ENCODE data around the gene EGR1. TPM values are rescaled to one million over a fixed set of nuclear protein-coding genes. Genes with fewer than 3 reads are reported as not detected.

The EGR1 gene
- total and polyA plus RNA-seq, 2 of the 4 experiments (the other 2 are of a cell fraction): 2.9 to 104 TPM

DNA sequence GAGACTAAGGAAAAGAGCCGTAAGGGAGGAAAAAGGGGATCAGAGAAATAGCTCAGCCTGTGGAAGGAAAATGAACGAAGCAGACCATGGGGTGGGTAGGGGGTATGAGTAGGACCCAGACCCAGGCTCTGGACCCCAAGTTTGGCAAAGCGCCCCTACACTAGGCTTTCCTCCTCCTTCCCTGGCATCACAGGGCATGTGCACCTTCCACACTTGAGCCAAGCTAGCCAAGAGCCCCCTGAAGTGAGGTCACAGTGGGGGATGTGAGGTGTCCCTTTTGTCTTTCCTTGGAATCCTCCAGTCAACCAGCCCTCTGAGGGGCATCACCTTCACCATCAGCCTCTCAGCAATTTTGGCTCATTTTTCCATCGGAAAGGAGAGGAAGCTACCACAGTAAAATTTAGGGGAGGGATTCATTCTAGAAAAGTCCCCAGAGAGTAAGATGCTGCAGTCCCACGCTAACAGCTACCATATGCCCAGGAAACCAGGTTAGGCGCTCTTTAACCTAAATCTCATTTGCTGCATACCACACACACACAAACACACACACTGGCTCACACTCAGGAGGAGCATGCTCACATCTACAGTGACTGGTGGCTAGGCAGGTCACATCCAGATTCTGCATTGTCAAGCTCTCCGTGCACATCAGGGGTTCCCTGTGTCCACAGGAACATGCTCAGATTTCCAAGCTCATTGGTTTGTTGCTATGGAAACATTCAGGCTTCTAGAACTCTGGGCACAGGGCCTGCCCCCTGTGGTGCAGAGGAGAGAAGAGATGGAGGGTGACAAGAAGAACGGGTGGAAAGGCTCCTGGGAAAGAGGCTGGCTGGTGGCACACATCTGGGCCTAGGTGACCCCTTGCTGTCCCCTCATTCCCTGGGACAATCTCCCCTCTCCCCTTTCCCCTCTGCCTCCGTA is 16.5 kb upstream of the EGR1 start:
- 100% methylated on average over 2 of the region's 9 CpGs; no CpG with 5 or more reads in 1 of the 2 experiments for WGBS, 2 experiments (ENCODE audit: extremely low coverage in 2 of 2, insufficient read length in 1 of 2)
- no peak overlapping the region for H2AFZ ChIP-seq (replicated peaks; ENCODE audit: low read length, poor library complexity)
- no peaks in the 10 kb centered on the region for H3K9me1 ChIP-seq (ENCODE audit: insufficient read depth, low read length)
- H3K36me3 ChIP-seq (ENCODE audit: control insufficient read depth, insufficient read depth, low read length): no peaks in the 10 kb centered on the region
- DNase-seq (peak; percentile 36), ATAC-seq (ENCODE audit: low read depth) (peak; percentile 24)
- H3K27ac ChIP-seq (ENCODE audit: insufficient read depth, low read length): no peak overlapping the region
- no peak overlapping the region for H4K91ac ChIP-seq (ENCODE audit: insufficient read depth, low read depth, low read length)
- dilution Hi-C loops (cut with HindIII; ENCODE audit: low sequenced_read_pairs, unreplicated experiment) (no loop called here), in situ Hi-C loops (cut with MboI; ENCODE audit: low sequenced_read_pairs) (no loop called here), intact Hi-C loops (cut with micrococcal nuclease) (no loop called here)
- H3K9me3 ChIP-seq (ENCODE audit: control insufficient read depth, insufficient read depth, low read length): no peaks in the 10 kb centered on the region
- H3K4ac ChIP-seq (ENCODE audit: low read depth, low read length): no peak overlapping the region
- no peak overlapping the region for H2BK5ac ChIP-seq (ENCODE audit: low read depth, low read length, poor library complexity, severe bottlenecking)
- H3K4me2 ChIP-seq (ENCODE audit: low read depth, low read length): no peak overlapping the region
- no peak overlapping the region for H2BK120ac ChIP-seq (ENCODE audit: low read depth, low read length)
- H2AK9ac ChIP-seq (replicated peaks; ENCODE audit: low read depth, low read length, poor library complexity): no peak overlapping the region
- no peaks in the 10 kb centered on the region for H4K20me1 ChIP-seq (ENCODE audit: insufficient read depth, low read length)
- peak overlapping the region; percentile 13; the same call in 1 of the 2 replicates for H2AK5ac ChIP-seq (ENCODE audit: low read depth, low read length)
- H2BK15ac ChIP-seq (ENCODE audit: low read depth, low read length): no peak overlapping the region
- no peak overlapping the region for H4K5ac ChIP-seq (ENCODE audit: low read depth, low read length)
- no peak overlapping the region for H3K18ac ChIP-seq (ENCODE audit: low read depth, low read length)
- H3K4me3 ChIP-seq (ENCODE audit: insufficient read depth, low read depth, low read length): no peak overlapping the region
- H4K8ac ChIP-seq (ENCODE audit: low read depth in 2 of 2, low read length in 2 of 2): no peak overlapping the region
- H3K79me1 ChIP-seq (ENCODE audit: low read depth in 1 of 2, low read length in 2 of 2): no peaks in the 10 kb centered on the region
- H3K27me3 ChIP-seq (ENCODE audit: control insufficient read depth, insufficient read depth, low read length): no peaks in the 10 kb centered on the region; the same call in 1 of the 2 replicates
- no peak overlapping the region for H3K9ac ChIP-seq (ENCODE audit: low read depth, low read length)
- H2BK20ac ChIP-seq (ENCODE audit: low read depth, low read length): no peak overlapping the region
- no peak overlapping the region for H3K14ac ChIP-seq (replicated peaks; ENCODE audit: low read depth, low read length)
- ChIA-PET CTCF (interaction anchor here (0.5 to 1.5 kb wide), 6 partner anchors 11 to 106 kb away, joined by 3 to 10 read pairs (median 3); partner anchors contain the start of gene EGR1), POLR2A (ENCODE audit: unreplicated experiment) (interaction anchor here (0.9 kb wide), 1 partner anchor 70 kb away, joined by 3 read pairs; no protein-coding TSS in a partner anchor)
- H3K23ac ChIP-seq (ENCODE audit: low read depth, low read length): no peak overlapping the region
- no peak overlapping the region for H3K56ac ChIP-seq (ENCODE audit: extremely low read depth, insufficient read depth, low read length)
- no peaks in the 10 kb centered on the region for H3K4me1 ChIP-seq (ENCODE audit: control insufficient read depth, insufficient read depth, low read length)
- BruUV-seq (replicated peaks): no TSS peak
- TF ChIP-seq, protein P1, sequence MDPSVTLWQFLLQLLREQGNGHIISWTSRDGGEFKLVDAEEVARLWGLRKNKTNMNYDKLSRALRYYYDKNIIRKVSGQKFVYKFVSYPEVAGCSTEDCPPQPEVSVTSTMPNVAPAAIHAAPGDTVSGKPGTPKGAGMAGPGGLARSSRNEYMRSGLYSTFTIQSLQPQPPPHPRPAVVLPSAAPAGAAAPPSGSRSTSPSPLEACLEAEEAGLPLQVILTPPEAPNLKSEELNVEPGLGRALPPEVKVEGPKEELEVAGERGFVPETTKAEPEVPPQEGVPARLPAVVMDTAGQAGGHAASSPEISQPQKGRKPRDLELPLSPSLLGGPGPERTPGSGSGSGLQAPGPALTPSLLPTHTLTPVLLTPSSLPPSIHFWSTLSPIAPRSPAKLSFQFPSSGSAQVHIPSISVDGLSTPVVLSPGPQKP (IDR thresholded peaks at IDR 0.05; ENCODE audit: borderline replicate concordance, low read depth, low read length): no peak
- TF ChIP-seq, protein P2, sequence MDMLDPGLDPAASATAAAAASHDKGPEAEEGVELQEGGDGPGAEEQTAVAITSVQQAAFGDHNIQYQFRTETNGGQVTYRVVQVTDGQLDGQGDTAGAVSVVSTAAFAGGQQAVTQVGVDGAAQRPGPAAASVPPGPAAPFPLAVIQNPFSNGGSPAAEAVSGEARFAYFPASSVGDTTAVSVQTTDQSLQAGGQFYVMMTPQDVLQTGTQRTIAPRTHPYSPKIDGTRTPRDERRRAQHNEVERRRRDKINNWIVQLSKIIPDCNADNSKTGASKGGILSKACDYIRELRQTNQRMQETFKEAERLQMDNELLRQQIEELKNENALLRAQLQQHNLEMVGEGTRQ (IDR thresholded peaks at IDR 0.05; ENCODE audit: low read depth, low read length): no peak
- no peak for TF ChIP-seq NFE2L2 (IDR thresholded peaks at IDR 0.05; ENCODE audit: low read depth, low read length)
- no peak for TF ChIP-seq CEBPB (IDR thresholded peaks at IDR 0.05; ENCODE audit: low read depth, low read length)
- no peak for TF ChIP-seq MAZ (IDR thresholded peaks at IDR 0.05; ENCODE audit: borderline replicate concordance, low read depth, low read length)
- TF ChIP-seq SMC3 (IDR thresholded peaks at IDR 0.05; ENCODE audit: low read depth, low read length): no peak
- no peak for TF ChIP-seq RAD21 (IDR thresholded peaks at IDR 0.05; ENCODE audit: low read length)
- TF ChIP-seq MAFK (IDR thresholded peaks at IDR 0.05; ENCODE audit: low read depth, low read length): no peak
- TF ChIP-seq, protein P3, sequence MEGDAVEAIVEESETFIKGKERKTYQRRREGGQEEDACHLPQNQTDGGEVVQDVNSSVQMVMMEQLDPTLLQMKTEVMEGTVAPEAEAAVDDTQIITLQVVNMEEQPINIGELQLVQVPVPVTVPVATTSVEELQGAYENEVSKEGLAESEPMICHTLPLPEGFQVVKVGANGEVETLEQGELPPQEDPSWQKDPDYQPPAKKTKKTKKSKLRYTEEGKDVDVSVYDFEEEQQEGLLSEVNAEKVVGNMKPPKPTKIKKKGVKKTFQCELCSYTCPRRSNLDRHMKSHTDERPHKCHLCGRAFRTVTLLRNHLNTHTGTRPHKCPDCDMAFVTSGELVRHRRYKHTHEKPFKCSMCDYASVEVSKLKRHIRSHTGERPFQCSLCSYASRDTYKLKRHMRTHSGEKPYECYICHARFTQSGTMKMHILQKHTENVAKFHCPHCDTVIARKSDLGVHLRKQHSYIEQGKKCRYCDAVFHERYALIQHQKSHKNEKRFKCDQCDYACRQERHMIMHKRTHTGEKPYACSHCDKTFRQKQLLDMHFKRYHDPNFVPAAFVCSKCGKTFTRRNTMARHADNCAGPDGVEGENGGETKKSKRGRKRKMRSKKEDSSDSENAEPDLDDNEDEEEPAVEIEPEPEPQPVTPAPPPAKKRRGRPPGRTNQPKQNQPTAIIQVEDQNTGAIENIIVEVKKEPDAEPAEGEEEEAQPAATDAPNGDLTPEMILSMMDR (conservative IDR thresholded peaks at IDR 0.05; ENCODE audit: low read depth, low read length): no peak
- TF ChIP-seq FOS (IDR thresholded peaks at IDR 0.05; ENCODE audit: low read depth, low read length): no peak
- no peak for TF ChIP-seq RCOR1 (IDR thresholded peaks at IDR 0.05; ENCODE audit: insufficient replicate concordance, low read length)
- TF ChIP-seq BHLHE40 (IDR thresholded peaks at IDR 0.05; ENCODE audit: low read depth, low read length): no peak
- TF ChIP-seq RFX5 (IDR thresholded peaks at IDR 0.05; ENCODE audit: low read depth, low read length): no peak
- no peak for TF ChIP-seq CHD1 (IDR thresholded peaks at IDR 0.05; ENCODE audit: low read depth, low read length)

All from IMR-90 (cell line).